Memory B cell (primary cell): ENCODE measurements around the gene ERMARD.
"Not testable (repeated sequence)": the region's sequence is repeated elsewhere in the genome, so short reads cannot be mapped to it uniquely, and the experiment has no call there.

Experiments used
- ATAC-seq: fragments of 150-1000 bp; cut with Tn5 transposase; 2 replicates; pipeline ENCODE4 v1.10.0; 2021; ENCODE audit warnings: low read depth, mild to moderate bottlenecking, moderate library complexity
- DNase-seq, 2 donors: peaks; one replicate each; pipeline ENCODE4 v3.0.0; 2022; ENCODE audit warnings: low spot score in 2 of 2
- H3K27ac Mint-ChIP-seq: one replicate; pipeline ENCODE4 v1.8.0; 2022; ENCODE audit warnings: mild to moderate bottlenecking, moderate library complexity, mixed read lengths
- H3K27me3 Mint-ChIP-seq: one replicate; pipeline ENCODE4 v1.8.0; 2022; ENCODE audit warnings: mixed read lengths
- H3K36me3 Mint-ChIP-seq: one replicate; pipeline ENCODE4 v1.8.0; 2022; ENCODE audit warnings: mild to moderate bottlenecking, mixed read lengths
- H3K4me1 Mint-ChIP-seq: one replicate; pipeline ENCODE4 v1.8.0; 2022; ENCODE audit warnings: mixed read lengths
- H3K4me3 Mint-ChIP-seq: one replicate; pipeline ENCODE4 v1.8.0; 2022; ENCODE audit warnings: mild to moderate bottlenecking, moderate library complexity, mixed read lengths
- H3K9me3 Mint-ChIP-seq: one replicate; pipeline ENCODE4 v1.8.0; 2022; ENCODE audit warnings: mixed read lengths

ERMARD gene

GRCh38 chr6:169763308-169763707 is 11.9 kb downstream of the ERMARD start:
- H3K4me1 Mint-ChIP-seq = peaks cover 3% of the 10 kb centered on the region
- no peak overlapping the region for H3K4me3 Mint-ChIP-seq
- DNase-seq (no peak), ATAC-seq (no peak)
- H3K27ac Mint-ChIP-seq = no peak overlapping the region
- H3K9me3 Mint-ChIP-seq = no peaks in the 10 kb centered on the region
- peaks cover 52% of the 10 kb centered on the region for H3K36me3 Mint-ChIP-seq
- H3K27me3 Mint-ChIP-seq = no peaks in the 10 kb centered on the region

- Mint-ChIP-seq H3K27ac (no peak overlapping the region), H3K36me3 (peaks cover 49% of the 10 kb centered on the region), H3K9me3 (no peaks in the 10 kb centered on the region), H3K4me3 (no peak overlapping the region), H3K4me1 (peaks cover 3% of the 10 kb centered on the region), H3K27me3 (no peaks in the 10 kb centered on the region)
- DNase-seq (no peak), ATAC-seq (no peak)
Observed at GRCh38 chr6:169763881-169764280, 12.5 kb downstream of the ERMARD start.

DNA sequence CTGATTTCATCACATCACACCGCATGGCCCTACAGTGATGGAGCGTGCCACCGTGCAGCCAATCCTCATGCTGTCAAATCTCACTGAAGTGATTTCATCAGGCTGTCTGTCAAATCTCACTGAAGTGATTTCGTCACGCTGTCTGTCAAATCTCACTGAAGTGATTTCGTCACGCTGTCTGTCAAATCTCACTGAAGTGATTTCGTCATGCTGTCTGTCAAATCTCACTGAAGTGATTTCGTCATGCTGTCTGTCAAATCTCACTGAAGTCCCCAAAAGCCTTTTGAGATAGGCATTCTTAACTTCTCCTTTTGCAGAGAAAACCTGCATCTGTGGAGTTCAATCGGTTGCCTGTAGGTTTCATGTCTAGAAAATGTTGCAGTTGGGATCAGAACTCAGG is 14.4 kb downstream of the ERMARD start:
- H3K4me1 Mint-ChIP-seq, H3K9me3 Mint-ChIP-seq, H3K27me3 Mint-ChIP-seq, H3K27ac Mint-ChIP-seq, H3K4me3 Mint-ChIP-seq, DNase-seq, ATAC-seq: not testable (repeated sequence)
- H3K36me3 Mint-ChIP-seq = peaks cover 38% of the 10 kb centered on the region

DNA sequence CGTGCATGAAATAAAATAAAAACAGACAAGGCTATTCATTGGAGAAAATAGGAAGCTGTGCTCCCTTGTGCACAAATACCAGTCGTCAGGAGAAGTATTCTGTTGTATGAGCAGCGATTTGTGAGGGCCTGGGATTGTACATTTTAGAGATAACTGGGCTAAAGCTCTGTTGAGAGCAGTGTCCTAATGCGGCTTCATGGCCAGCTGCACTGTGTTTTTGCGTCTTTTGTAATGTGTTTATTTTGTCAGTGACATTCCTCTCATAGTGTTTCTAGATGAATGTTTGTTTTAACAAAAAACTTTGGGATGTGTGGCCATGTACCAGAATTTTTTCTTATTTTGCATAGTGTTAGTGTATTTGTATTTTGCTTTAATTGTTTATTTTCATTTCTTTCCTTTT is 14.8 kb downstream of the ERMARD start:
- DNase-seq (no peak), ATAC-seq (no peak)
- Mint-ChIP-seq H3K27ac (no peak overlapping the region), H3K27me3 (no peaks in the 10 kb centered on the region), H3K9me3 (no peaks in the 10 kb centered on the region), H3K4me3 (no peak overlapping the region), H3K36me3 (peaks cover 35% of the 10 kb centered on the region), H3K4me1 (peaks cover 3% of the 10 kb centered on the region)

- no peak for ATAC-seq
Observed at GRCh38 chr6:169766921-169767736, 15.7 kb downstream of the ERMARD start.

DNA sequence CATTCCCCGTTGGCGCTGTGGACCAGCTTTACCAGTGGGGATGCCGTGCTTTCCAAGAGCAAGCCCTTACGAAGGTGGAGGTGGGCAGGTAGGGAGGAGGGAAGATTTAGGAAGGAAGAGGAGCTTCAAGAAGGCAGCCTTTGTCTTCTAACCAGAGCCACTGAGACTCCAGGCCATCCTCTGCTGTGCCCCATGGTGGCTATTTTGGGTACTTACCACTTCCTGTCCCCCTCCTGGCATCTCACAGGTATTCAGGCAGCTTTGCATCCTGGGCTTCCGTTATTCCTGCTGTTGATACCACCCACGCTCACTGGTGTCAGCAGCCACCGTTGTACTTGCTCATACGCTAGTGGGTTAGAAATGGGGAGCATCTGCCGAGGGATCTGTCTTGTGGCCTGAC is 22.9 kb downstream of the ERMARD start:
- Mint-ChIP-seq H3K27me3 (no peaks in the 10 kb centered on the region), H3K36me3 (peaks cover 17% of the 10 kb centered on the region), H3K9me3 (no peaks in the 10 kb centered on the region), H3K4me3 (no peak overlapping the region), H3K27ac (no peak overlapping the region), H3K4me1 (no peaks in the 10 kb centered on the region)
- ATAC-seq (no peak), DNase-seq (no peak)

More at GRCh38 chr6:169766921-169767736, 15.7 kb downstream of the ERMARD start:
- Mint-ChIP-seq H3K27me3 (no peaks in the 10 kb centered on the region), H3K27ac (no peak overlapping the region), H3K4me3 (no peak overlapping the region), H3K36me3 (peaks cover 37% of the 10 kb centered on the region), H3K4me1 (peaks cover 3% of the 10 kb centered on the region), H3K9me3 (no peaks in the 10 kb centered on the region)
- no peak for DNase-seq

GRCh38 chr6:169775321-169775720 is 23.9 kb downstream of the ERMARD start:
- no peak for ATAC-seq
- Mint-ChIP-seq H3K9me3 (no peaks in the 10 kb centered on the region), H3K27me3 (no peaks in the 10 kb centered on the region), H3K36me3 (peaks cover 18% of the 10 kb centered on the region), H3K4me1 (no peaks in the 10 kb centered on the region), H3K27ac (no peak overlapping the region), H3K4me3 (no peak overlapping the region)
- DNase-seq = no peak

DNA sequence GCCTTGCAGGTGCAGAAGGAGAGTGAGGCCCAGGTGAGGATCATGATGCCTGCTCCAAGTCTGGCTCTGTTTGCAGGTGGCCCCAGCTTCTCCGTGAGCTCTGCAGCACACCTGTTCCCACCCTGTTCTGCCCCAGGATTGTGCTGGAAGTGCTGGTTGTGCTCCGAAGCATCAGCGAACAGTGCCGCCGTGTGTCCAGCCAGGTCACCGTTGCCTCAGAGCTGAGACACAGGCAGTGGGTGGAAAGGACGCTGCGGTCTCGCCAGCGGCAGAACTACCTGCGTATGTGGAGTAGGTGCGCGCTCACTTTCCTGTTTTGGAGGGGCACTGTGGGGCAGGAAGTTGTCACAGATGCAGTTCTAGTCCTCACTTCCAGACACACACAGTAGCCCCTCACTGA is 25.0 kb downstream of the ERMARD start:
- peaks cover 21% of the 10 kb centered on the region for H3K36me3 Mint-ChIP-seq
- DNase-seq = no peak
- H3K4me3 Mint-ChIP-seq = no peak overlapping the region
- no peaks in the 10 kb centered on the region for H3K4me1 Mint-ChIP-seq
- no peak overlapping the region for H3K27ac Mint-ChIP-seq
- no peaks in the 10 kb centered on the region for H3K27me3 Mint-ChIP-seq
- no peaks in the 10 kb centered on the region for H3K9me3 Mint-ChIP-seq
- no peak for ATAC-seq

- Mint-ChIP-seq H3K27ac (no peak overlapping the region), H3K4me1 (no peaks in the 10 kb centered on the region), H3K9me3 (no peaks in the 10 kb centered on the region), H3K27me3 (no peaks in the 10 kb centered on the region), H3K36me3 (peaks cover 21% of the 10 kb centered on the region), H3K4me3 (no peak overlapping the region)
- DNase-seq (no peak), ATAC-seq (no peak)
Observed at GRCh38 chr6:169777896-169778295, 26.5 kb downstream of the ERMARD start.

DNA sequence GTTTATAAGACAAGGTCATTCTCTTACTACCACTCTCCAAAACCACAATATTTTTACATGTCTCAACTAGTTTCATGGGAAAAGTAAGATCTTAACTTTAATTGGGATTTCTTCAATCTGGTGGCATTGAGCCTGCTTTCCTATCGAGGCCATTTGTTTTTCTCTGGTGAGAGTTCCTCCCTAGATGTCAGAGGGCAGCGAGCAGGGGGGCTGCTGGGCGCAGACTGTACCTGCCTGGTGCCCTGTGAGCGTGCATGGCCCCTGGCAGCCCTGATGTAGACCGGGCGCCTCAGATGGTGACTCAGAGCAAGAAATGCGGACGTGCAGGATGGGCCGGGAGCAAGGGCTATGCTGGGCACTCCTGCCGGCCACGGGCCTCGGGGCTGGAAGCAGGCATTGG is 27.2 kb downstream of the ERMARD start:
- Mint-ChIP-seq H3K4me3 (no peak overlapping the region), H3K27ac (no peak overlapping the region), H3K9me3 (no peaks in the 10 kb centered on the region), H3K36me3 (peaks cover 21% of the 10 kb centered on the region), H3K27me3 (no peaks in the 10 kb centered on the region), H3K4me1 (no peaks in the 10 kb centered on the region)
- ATAC-seq (no peak), DNase-seq (no peak)

DNA sequence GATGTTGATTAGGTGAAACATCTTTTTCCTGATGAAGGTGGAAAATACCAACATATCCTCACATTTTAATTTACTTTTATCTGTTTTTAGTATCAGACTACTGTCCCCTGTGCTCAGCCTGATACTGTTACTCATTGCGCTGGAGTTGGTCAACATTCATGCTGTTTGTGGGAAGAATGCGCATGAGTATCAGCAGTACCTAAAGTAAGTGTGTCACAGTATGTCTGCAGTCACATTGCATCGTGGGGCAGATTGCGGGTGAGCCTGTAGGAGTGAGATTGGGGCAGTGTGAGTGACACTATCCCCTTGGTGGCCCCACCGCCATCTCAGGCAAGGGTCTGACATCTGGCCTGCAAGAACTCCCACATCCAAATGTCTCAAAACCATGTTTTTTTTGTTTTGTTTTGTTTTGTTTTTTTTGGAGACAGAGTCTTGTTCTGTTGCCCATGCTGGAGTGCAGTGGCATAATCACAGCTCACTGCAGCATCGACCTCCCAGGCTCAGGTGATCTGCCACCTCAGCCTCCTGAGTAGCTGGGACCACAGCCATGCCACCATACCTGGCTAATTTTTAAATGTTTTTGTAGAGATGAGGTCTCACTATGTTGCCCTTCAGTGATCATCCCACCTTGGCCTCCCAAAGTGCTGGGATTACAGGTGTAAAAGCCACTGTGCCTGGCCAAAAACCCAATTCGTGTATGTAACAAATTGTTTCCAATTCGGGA is 27.8 kb downstream of the ERMARD start:
- H3K27me3 Mint-ChIP-seq = no peaks in the 10 kb centered on the region
- no peaks in the 10 kb centered on the region for H3K4me1 Mint-ChIP-seq
- DNase-seq = no peak
- ATAC-seq = no peak
- no peaks in the 10 kb centered on the region for H3K9me3 Mint-ChIP-seq
- no peak overlapping the region for H3K4me3 Mint-ChIP-seq
- no peak overlapping the region for H3K27ac Mint-ChIP-seq
- H3K36me3 Mint-ChIP-seq = peaks cover 21% of the 10 kb centered on the region

DNA sequence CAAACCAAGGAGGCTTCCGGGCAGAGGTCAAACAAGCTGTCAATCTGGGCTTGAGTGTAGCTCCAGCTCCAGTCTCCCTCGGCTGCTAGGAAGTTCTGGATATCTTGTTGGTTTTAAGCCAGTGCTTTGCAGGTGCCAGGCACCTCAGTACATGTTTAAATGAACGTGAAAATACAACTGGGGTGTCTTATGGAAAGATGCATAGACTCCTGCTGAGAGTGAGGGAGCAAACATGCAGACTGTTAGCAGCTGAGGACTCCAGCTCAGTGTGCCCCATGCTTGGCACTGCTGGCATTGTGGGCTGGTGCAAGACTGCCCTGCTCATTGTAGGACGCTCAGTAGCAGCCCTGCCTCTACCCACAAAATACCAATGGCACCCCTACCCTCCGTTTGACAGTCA is 28.5 kb downstream of the ERMARD start:
- no peak for ATAC-seq
- Mint-ChIP-seq H3K4me1 (no peaks in the 10 kb centered on the region), H3K27ac (no peak overlapping the region), H3K36me3 (peaks cover 21% of the 10 kb centered on the region), H3K4me3 (no peak overlapping the region), H3K27me3 (no peaks in the 10 kb centered on the region), H3K9me3 (no peaks in the 10 kb centered on the region)
- DNase-seq = no peak

GRCh38 chr6:169780571-169781091 is 29.2 kb downstream of the ERMARD start:
- Mint-ChIP-seq H3K9me3 (no peaks in the 10 kb centered on the region), H3K27me3 (no peaks in the 10 kb centered on the region), H3K4me3 (no peak overlapping the region), H3K36me3 (peaks cover 18% of the 10 kb centered on the region), H3K4me1 (no peaks in the 10 kb centered on the region), H3K27ac (no peak overlapping the region)
- ATAC-seq (no peak), DNase-seq (no peak)

GRCh38 chr6:169782966-169783365 is 31.5 kb downstream of the ERMARD start:
- DNase-seq (no peak), ATAC-seq (no peak)
- H3K27ac Mint-ChIP-seq = no peak overlapping the region
- peaks cover 13% of the 10 kb centered on the region for H3K36me3 Mint-ChIP-seq
- H3K4me1 Mint-ChIP-seq = no peaks in the 10 kb centered on the region
- H3K27me3 Mint-ChIP-seq = no peaks in the 10 kb centered on the region
- H3K4me3 Mint-ChIP-seq = no peak overlapping the region
- H3K9me3 Mint-ChIP-seq = no peaks in the 10 kb centered on the region
